ENCODE data around the gene HELZ.

- TF ChIP-seq, protein P1, sequence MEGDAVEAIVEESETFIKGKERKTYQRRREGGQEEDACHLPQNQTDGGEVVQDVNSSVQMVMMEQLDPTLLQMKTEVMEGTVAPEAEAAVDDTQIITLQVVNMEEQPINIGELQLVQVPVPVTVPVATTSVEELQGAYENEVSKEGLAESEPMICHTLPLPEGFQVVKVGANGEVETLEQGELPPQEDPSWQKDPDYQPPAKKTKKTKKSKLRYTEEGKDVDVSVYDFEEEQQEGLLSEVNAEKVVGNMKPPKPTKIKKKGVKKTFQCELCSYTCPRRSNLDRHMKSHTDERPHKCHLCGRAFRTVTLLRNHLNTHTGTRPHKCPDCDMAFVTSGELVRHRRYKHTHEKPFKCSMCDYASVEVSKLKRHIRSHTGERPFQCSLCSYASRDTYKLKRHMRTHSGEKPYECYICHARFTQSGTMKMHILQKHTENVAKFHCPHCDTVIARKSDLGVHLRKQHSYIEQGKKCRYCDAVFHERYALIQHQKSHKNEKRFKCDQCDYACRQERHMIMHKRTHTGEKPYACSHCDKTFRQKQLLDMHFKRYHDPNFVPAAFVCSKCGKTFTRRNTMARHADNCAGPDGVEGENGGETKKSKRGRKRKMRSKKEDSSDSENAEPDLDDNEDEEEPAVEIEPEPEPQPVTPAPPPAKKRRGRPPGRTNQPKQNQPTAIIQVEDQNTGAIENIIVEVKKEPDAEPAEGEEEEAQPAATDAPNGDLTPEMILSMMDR (IDR thresholded peaks at IDR 0.05): no peak
- TF ChIP-seq POLR2A (IDR thresholded peaks at IDR 0.05): no peak
- TF ChIP-seq EP300 (IDR thresholded peaks at IDR 0.05): no peak
Measured at GRCh38 chr17:67256075-67256732, 11.2 kb upstream of the HELZ start.
